ENCODE measurements around the gene TNPO3.

The TNPO3 gene

GRCh38 chr7:128935342-128935730 is 119.6 kb downstream of the TNPO3 start:
- Histone ChIP-seq H3K27ac (ENCODE audit: low read depth, low read length) (no peak overlapping the region), H3K9me3 (ENCODE audit: insufficient read depth, low read length) (no peaks in the 10 kb centered on the region), H3K4me3 (ENCODE audit: insufficient read depth, low read length, poor library complexity, severe bottlenecking) (no peak overlapping the region), H3K36me3 (ENCODE audit: low read length) (no peaks in the 10 kb centered on the region), H2AFZ (ENCODE audit: low read depth, low read length, severe bottlenecking) (no peak overlapping the region), H3K9me2 (replicated peaks; ENCODE audit: insufficient read depth, low read length) (no peaks in the 10 kb centered on the region), H4K20me1 (ENCODE audit: low read depth, low read length) (no peaks in the 10 kb centered on the region), H3K27me3 (ENCODE audit: low read length) (no peaks in the 10 kb centered on the region), H3K4me2 (ENCODE audit: low read depth, low read length, poor library complexity, severe bottlenecking) (no peak overlapping the region), H3F3A (ENCODE audit: insufficient read depth) (peaks cover 3% of the 10 kb centered on the region; the same call in 1 of the 2 replicates), H3K9ac (ENCODE audit: low read length) (no peak overlapping the region), H3K79me2 (ENCODE audit: insufficient read depth, low read length) (no peaks in the 10 kb centered on the region)
- TF ChIP-seq CTCF (IDR thresholded peaks at IDR 0.05; ENCODE audit: insufficient read depth, low read length, poor library complexity, severe bottlenecking) = no peak

GRCh38 chr7:128934361-128935341 is 120.3 kb downstream of the TNPO3 start:
- H3K4me2 ChIP-seq (ENCODE audit: low read depth, low read length, poor library complexity, severe bottlenecking) = no peak overlapping the region
- H2AFZ ChIP-seq (ENCODE audit: low read depth, low read length, severe bottlenecking) = no peak overlapping the region
- no peaks in the 10 kb centered on the region for H4K20me1 ChIP-seq (ENCODE audit: low read depth, low read length)
- no peaks in the 10 kb centered on the region for H3K79me2 ChIP-seq (ENCODE audit: insufficient read depth, low read length)
- TF ChIP-seq EZH2phosphoT487 (conservative IDR thresholded peaks at IDR 0.05; ENCODE audit: low read length) (no peak), CTCF (IDR thresholded peaks at IDR 0.05; ENCODE audit: insufficient read depth, low read length, poor library complexity, severe bottlenecking) (no peak)
- no peaks in the 10 kb centered on the region for H3K9me3 ChIP-seq (ENCODE audit: insufficient read depth, low read length)
- peaks cover under 1% of the 10 kb centered on the region; the same call in 1 of the 2 replicates for H3F3A ChIP-seq (ENCODE audit: insufficient read depth)
- H3K27ac ChIP-seq (ENCODE audit: low read depth, low read length) = no peak overlapping the region
- no peaks in the 10 kb centered on the region for H3K36me3 ChIP-seq (ENCODE audit: low read length)
- no peaks in the 10 kb centered on the region for H3K9me2 ChIP-seq (replicated peaks; ENCODE audit: insufficient read depth, low read length)
- no peak overlapping the region for H3K4me3 ChIP-seq (ENCODE audit: insufficient read depth, low read length, poor library complexity, severe bottlenecking)
- no peaks in the 10 kb centered on the region for H3K27me3 ChIP-seq (ENCODE audit: low read length)
- no peak overlapping the region for H3K9ac ChIP-seq (ENCODE audit: low read length)

- Histone ChIP-seq H3K79me2 (ENCODE audit: insufficient read depth, low read length) (no peaks in the 10 kb centered on the region), H3K9me2 (replicated peaks; ENCODE audit: insufficient read depth, low read length) (no peaks in the 10 kb centered on the region), H4K20me1 (ENCODE audit: low read depth, low read length) (no peaks in the 10 kb centered on the region), H3K4me2 (ENCODE audit: low read depth, low read length, poor library complexity, severe bottlenecking) (no peak overlapping the region), H3K9me3 (ENCODE audit: insufficient read depth, low read length) (no peaks in the 10 kb centered on the region), H3K36me3 (ENCODE audit: low read length) (no peaks in the 10 kb centered on the region), H3K4me3 (ENCODE audit: insufficient read depth, low read length, poor library complexity, severe bottlenecking) (no peak overlapping the region), H3K27me3 (ENCODE audit: low read length) (no peaks in the 10 kb centered on the region), H3K9ac (ENCODE audit: low read length) (no peak overlapping the region), H3K27ac (ENCODE audit: low read depth, low read length) (no peak overlapping the region), H3F3A (ENCODE audit: insufficient read depth) (no peaks in the 10 kb centered on the region), H2AFZ (ENCODE audit: low read depth, low read length, severe bottlenecking) (no peak overlapping the region)
- no peak for TF ChIP-seq CTCF (IDR thresholded peaks at IDR 0.05; ENCODE audit: insufficient read depth, low read length, poor library complexity, severe bottlenecking)
- TF ChIP-seq EZH2phosphoT487 (conservative IDR thresholded peaks at IDR 0.05; ENCODE audit: low read length) = no peak
Observed at GRCh38 chr7:128933180-128933891, 121.6 kb downstream of the TNPO3 start.
